Spleen (tissue), 7 donors: ENCODE data around the gene RHBDL1.

ENCODE experiments used
- CTCF ChIP-seq, 11 experiments: fragments of 200-600 bp in 7 of 11; fragments of 450-650 bp in 4 of 11; sonication (generic) in 4 of 11; IDR thresholded peaks in 8 of 11; conservative IDR thresholded peaks in 3 of 11; 1 replicate in 7 of 11; 2 replicates in 4 of 11; pipeline versions ENCODE4 v1.4.0 to v1.8.0; 2016 to 2021; ENCODE audit warnings: antibody characterized with exemption in 11 of 11, inconsistent platforms in 4 of 11, mild to moderate bottlenecking in 1 of 11
- POLR2A ChIP-seq, 3 donors: fragments of 450-650 bp; IDR thresholded peaks; one replicate each; pipeline ENCODE4 v1.5.1; 2017; ENCODE audit warnings: antibody characterized with exemption in 3 of 3, mild to moderate bottlenecking in 1 of 3
- donor health status: DM: no; HTN: no; CAD: no; lungs with moderate emphysema.
- donor health status: DM: no; HTN: no; CAD: no.
- donor health status: DM: no; HTN: no; CAD: no.

- TF ChIP-seq POLR2A (IDR thresholded peaks at IDR 0.05) (no peak), CTCF (IDR thresholded peaks at IDR 0.05 in 8 of 11, conservative IDR thresholded peaks at IDR 0.05 in 3 of 11) (no peak)
Measured at GRCh38 chr16:687499-687898, 12.0 kb downstream of the RHBDL1 start.
